Measurements from ENCODE around the gene HMOX1.

GRCh38 chr22:35368386-35368785, 12.5 kb upstream of the HMOX1 start:
- TF ChIP-seq, protein P1, sequence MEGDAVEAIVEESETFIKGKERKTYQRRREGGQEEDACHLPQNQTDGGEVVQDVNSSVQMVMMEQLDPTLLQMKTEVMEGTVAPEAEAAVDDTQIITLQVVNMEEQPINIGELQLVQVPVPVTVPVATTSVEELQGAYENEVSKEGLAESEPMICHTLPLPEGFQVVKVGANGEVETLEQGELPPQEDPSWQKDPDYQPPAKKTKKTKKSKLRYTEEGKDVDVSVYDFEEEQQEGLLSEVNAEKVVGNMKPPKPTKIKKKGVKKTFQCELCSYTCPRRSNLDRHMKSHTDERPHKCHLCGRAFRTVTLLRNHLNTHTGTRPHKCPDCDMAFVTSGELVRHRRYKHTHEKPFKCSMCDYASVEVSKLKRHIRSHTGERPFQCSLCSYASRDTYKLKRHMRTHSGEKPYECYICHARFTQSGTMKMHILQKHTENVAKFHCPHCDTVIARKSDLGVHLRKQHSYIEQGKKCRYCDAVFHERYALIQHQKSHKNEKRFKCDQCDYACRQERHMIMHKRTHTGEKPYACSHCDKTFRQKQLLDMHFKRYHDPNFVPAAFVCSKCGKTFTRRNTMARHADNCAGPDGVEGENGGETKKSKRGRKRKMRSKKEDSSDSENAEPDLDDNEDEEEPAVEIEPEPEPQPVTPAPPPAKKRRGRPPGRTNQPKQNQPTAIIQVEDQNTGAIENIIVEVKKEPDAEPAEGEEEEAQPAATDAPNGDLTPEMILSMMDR (IDR thresholded peaks at IDR 0.05), result no peak
- no peak for TF ChIP-seq POLR2A (IDR thresholded peaks at IDR 0.05)

Measured in uterus (tissue), 2 donors.